Measurements from ENCODE around the gene TCHH. TPM values are rescaled to one million over a fixed set of nuclear protein-coding genes. Genes with fewer than 3 reads are reported as not detected.
"Not testable (repeated sequence)": the region's sequence is repeated elsewhere in the genome, so short reads cannot be mapped to it uniquely, and the experiment has no call there.

Gene TCHH
- total RNA-seq, 2 experiments from 2014 or later, result 0.05 to 0.06 TPM

DNA sequence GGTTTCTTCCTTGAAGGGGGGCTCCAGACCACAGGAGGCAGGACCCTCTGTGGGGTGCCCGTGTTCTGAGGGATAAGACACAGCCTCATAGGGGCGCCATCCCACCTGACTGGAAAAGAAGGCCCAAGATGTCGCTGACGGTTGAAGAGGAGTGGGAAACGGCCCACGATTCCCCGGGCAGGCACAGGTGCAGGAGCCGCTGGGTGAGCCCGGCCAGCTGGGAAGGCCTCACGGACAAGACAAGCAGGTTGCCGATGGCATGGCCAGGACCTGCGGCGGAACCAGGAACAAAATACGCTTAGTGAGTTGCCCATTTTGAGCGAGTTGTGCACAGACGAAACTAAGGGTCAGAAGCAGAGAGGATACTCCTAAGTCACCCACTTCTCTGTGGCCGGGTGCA, 34.8 kb downstream of the TCHH start:
- H3K9me3 Mint-ChIP-seq; H3K36me3 Mint-ChIP-seq (ENCODE audit: low read depth); H3K27ac Mint-ChIP-seq; H3K4me1 Mint-ChIP-seq; CTCF ChIA-PET; H3K4me3 Mint-ChIP-seq; DNase-seq; POLR2A ChIA-PET: not testable (repeated sequence)
- H3K27me3 Mint-ChIP-seq, result peaks cover 16% of the 10 kb centered on the region

- Mint-ChIP-seq H3K4me3 (no peak overlapping the region), H3K27ac (no peak overlapping the region), H3K4me1 (no peaks in the 10 kb centered on the region), H3K36me3 (ENCODE audit: low read depth) (no peaks in the 10 kb centered on the region), H3K27me3 (peaks cover 24% of the 10 kb centered on the region), H3K9me3 (no peaks in the 10 kb centered on the region)
- ChIA-PET CTCF (no interaction called here), POLR2A (no interaction called here)
- DNase-seq, result no peak
Observed at GRCh38 chr1:152078831-152079441, 36.3 kb downstream of the TCHH start.

DNA sequence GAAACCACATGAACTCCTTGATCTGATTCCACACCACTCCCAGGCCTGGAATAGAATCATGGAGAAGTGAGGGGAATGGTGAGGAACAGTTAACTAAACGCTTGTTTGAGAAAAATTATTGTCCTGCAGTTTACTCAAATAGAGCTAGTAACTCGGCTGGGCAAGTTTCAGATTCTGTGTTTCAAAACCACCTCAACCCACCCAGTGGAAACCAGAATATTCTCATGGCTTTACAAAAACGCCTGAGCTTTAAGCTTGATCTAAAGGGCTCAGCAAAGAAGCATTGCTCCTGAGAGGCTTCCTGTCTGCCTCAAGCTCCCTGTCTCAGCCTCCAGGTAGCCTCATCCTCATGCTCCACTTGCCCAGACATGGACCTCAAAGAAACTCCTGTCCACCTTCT, 42.9 kb downstream of the TCHH start:
- Mint-ChIP-seq H3K27me3 (peaks cover 36% of the 10 kb centered on the region), H3K4me3 (no peak overlapping the region), H3K9me3 (no peaks in the 10 kb centered on the region), H3K36me3 (ENCODE audit: low read depth) (no peaks in the 10 kb centered on the region), H3K4me1 (no peaks in the 10 kb centered on the region), H3K27ac (no peak overlapping the region)
- ChIA-PET CTCF (no interaction called here), POLR2A (no interaction called here)
- DNase-seq, result no peak

GRCh38 chr1:152071123-152071522, 44.1 kb downstream of the TCHH start:
- no peak for DNase-seq
- Mint-ChIP-seq H3K4me1 (no peaks in the 10 kb centered on the region), H3K4me3 (no peak overlapping the region), H3K36me3 (ENCODE audit: low read depth) (no peaks in the 10 kb centered on the region), H3K27me3 (peaks cover 38% of the 10 kb centered on the region), H3K27ac (no peak overlapping the region), H3K9me3 (no peaks in the 10 kb centered on the region)
- POLR2A ChIA-PET, result no interaction called here
- CTCF ChIA-PET, result interaction anchor here (0.6 to 2.1 kb wide), 2 partner anchors 18 to 340 kb away, joined by 4 to 5 read pairs; no protein-coding TSS in a partner anchor

GRCh38 chr1:152067929-152068328, 47.3 kb downstream of the TCHH start:
- no peak overlapping the region for H3K4me3 Mint-ChIP-seq
- no peaks in the 10 kb centered on the region for H3K4me1 Mint-ChIP-seq
- H3K27ac Mint-ChIP-seq, result no peak overlapping the region
- CTCF ChIA-PET, result interaction anchor here (1.0 kb wide), 1 partner anchor 19 kb away, joined by 3 read pairs; no protein-coding TSS in a partner anchor
- H3K27me3 Mint-ChIP-seq, result peaks cover 37% of the 10 kb centered on the region
- POLR2A ChIA-PET, result no interaction called here
- no peak for DNase-seq
- H3K9me3 Mint-ChIP-seq, result no peaks in the 10 kb centered on the region
- no peaks in the 10 kb centered on the region for H3K36me3 Mint-ChIP-seq (ENCODE audit: low read depth)

- Mint-ChIP-seq H3K36me3 (ENCODE audit: low read depth) (no peaks in the 10 kb centered on the region), H3K27ac (no peak overlapping the region), H3K27me3 (peaks cover 36% of the 10 kb centered on the region), H3K9me3 (no peaks in the 10 kb centered on the region), H3K4me3 (no peak overlapping the region), H3K4me1 (no peaks in the 10 kb centered on the region)
- DNase-seq, result no peak
- POLR2A ChIA-PET, result no interaction called here
- CTCF ChIA-PET, result no interaction called here
Observed at GRCh38 chr1:152067150-152067549, 48.1 kb downstream of the TCHH start.

DNA sequence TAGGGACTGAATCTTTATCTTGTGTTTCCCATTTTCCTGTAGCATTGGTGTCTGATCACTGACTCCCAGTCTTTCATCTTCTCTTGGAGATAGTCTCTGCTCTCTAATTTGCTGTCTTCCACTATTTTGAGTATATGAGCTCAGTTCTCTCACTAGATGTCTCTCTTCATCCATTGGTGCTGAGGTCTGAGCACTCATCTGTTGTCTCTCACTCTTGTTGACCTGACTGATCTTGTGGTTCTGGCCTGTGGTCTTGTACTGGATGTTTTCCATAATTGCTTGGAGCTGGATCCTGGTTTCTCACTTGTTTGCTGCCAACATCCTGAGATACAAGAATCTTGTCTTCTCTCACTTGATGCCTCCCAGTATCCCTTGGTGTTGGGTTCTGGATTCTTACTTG, 53.3 kb downstream of the TCHH start:
- Mint-ChIP-seq H3K4me1 (no peaks in the 10 kb centered on the region), H3K9me3 (no peaks in the 10 kb centered on the region), H3K4me3 (no peak overlapping the region), H3K27me3 (peaks cover 28% of the 10 kb centered on the region), H3K27ac (no peak overlapping the region), H3K36me3 (ENCODE audit: low read depth) (no peaks in the 10 kb centered on the region)
- POLR2A ChIA-PET, result no interaction called here
- no peak for DNase-seq
- CTCF ChIA-PET, result no interaction called here

Other genes starting within 250 kb of the TCHH start
- 10 to 100 TPM; 33.5 to 34.0 TPM for gene THEM4, start 205.9 kb downstream of the TCHH start, total RNA-seq
- 100 to 1,000 TPM; 561 to 662 TPM for gene S100A10, start 121.6 kb downstream of the TCHH start, total RNA-seq
- 100 to 1,000 TPM; 367 to 412 TPM for gene S100A11, start 78.4 kb downstream of the TCHH start, total RNA-seq
- not detected for gene TCHHL1, start 26.4 kb downstream of the TCHH start, total RNA-seq
- gene RPTN, start 43.8 kb upstream of the TCHH start, total RNA-seq, result not detected
- gene HRNR, start 108.7 kb upstream of the TCHH start, total RNA-seq, result not detected
- gene FLG, start 209.8 kb upstream of the TCHH start, total RNA-seq, result not detected
- not detected for gene FLG2, start 244.6 kb upstream of the TCHH start, total RNA-seq